Measurements from ENCODE around the gene C1QTNF9B. TPM values are rescaled to one million over a fixed set of nuclear protein-coding genes. Genes with fewer than 3 reads are reported as not detected.

The C1QTNF9B gene
- total RNA-seq, 1 donor from 2014 or later: 2.1 TPM

DNA sequence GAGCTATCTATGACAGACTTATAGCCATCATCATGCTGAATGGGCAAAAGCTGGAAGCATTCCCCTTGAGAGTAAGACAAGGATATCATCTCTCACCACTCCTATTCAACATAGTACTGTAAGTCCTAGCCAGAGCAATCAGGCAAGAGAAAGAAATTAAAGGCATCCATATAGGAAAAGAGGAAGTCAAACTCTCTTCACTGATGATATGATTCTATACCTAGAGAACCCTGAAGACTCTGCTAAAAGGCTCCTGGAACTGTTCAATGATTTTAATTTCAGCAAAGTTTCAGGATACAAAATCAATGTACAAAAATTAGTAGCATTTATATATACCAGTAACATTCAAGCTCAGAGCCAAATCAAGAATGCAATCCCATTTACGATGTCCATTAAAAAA lies 21.7 kb upstream of the C1QTNF9B start:
- intact Hi-C loops (cut with micrococcal nuclease): loop anchor here (10.0 kb wide), 1 partner anchor 126 kb away; no protein-coding TSS in a partner anchor
- no peak overlapping the region for H3K4me3 ChIP-seq
- H3K27me3 ChIP-seq (ENCODE audit: low read depth): peaks cover 44% of the 10 kb centered on the region
- H3K9me3 ChIP-seq (replicated peaks): peaks cover 5% of the 10 kb centered on the region
- no peaks in the 10 kb centered on the region for H3K36me3 ChIP-seq
- H3K27ac ChIP-seq (replicated peaks): no peak overlapping the region
- TF ChIP-seq, protein P1, sequence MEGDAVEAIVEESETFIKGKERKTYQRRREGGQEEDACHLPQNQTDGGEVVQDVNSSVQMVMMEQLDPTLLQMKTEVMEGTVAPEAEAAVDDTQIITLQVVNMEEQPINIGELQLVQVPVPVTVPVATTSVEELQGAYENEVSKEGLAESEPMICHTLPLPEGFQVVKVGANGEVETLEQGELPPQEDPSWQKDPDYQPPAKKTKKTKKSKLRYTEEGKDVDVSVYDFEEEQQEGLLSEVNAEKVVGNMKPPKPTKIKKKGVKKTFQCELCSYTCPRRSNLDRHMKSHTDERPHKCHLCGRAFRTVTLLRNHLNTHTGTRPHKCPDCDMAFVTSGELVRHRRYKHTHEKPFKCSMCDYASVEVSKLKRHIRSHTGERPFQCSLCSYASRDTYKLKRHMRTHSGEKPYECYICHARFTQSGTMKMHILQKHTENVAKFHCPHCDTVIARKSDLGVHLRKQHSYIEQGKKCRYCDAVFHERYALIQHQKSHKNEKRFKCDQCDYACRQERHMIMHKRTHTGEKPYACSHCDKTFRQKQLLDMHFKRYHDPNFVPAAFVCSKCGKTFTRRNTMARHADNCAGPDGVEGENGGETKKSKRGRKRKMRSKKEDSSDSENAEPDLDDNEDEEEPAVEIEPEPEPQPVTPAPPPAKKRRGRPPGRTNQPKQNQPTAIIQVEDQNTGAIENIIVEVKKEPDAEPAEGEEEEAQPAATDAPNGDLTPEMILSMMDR (IDR thresholded peaks at IDR 0.05; ENCODE audit: borderline replicate concordance): no peak
- H3K4me1 ChIP-seq: no peaks in the 10 kb centered on the region
- no peak for DNase-seq

DNA sequence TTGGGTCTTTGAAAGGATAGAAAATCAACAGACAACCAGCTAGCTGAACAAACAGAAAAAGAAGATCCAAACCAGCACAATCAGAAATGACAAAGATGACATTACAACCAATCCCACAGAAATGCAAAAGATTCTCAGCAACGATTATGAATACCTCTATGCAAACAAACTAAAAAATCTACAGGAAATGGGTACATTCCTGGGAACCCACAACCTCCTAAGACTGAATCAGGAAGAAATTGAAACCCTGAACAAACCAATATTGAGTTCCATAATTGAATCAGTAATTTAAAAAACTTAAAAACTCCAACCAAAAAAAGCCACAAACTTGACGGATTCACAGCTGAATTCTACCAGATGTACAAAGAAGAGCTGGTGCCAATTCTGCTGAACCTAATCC lies 20.9 kb upstream of the C1QTNF9B start:
- intact Hi-C loops (cut with micrococcal nuclease): loop anchor here (10.0 kb wide), 1 partner anchor 127 kb away; no protein-coding TSS in a partner anchor
- no peak overlapping the region for H3K27ac ChIP-seq (replicated peaks)
- no peak for DNase-seq
- no peaks in the 10 kb centered on the region for H3K36me3 ChIP-seq
- TF ChIP-seq, protein P1 (IDR thresholded peaks at IDR 0.05; ENCODE audit: borderline replicate concordance): no peak
- H3K27me3 ChIP-seq (ENCODE audit: low read depth): peaks cover 44% of the 10 kb centered on the region
- no peaks in the 10 kb centered on the region for H3K4me1 ChIP-seq
- H3K4me3 ChIP-seq: no peak overlapping the region
- peaks cover 5% of the 10 kb centered on the region for H3K9me3 ChIP-seq (replicated peaks)

DNA sequence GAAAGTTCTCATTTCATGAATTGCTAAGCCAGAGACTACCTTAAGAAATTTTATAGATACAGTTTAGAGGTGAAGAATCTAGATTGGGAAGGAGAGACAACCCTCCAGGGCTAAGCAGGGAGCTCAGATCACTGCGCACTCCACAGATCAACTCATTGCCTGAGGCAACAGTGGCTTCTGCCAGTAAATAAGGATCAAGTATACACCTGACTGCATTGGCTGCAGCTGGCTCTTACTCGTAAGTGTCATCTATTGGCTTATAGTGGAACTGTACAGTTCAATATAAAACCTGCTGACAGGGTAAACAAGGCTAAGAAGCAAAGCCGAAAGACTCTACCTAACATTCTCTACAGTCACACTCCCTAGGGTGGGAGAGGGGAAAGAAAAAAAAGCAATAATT lies 18.0 kb upstream of the C1QTNF9B start:
- intact Hi-C loops (cut with micrococcal nuclease): loop anchor here (10.0 kb wide), 1 partner anchor 129 kb away; no protein-coding TSS in a partner anchor
- Histone ChIP-seq H3K4me1 (no peaks in the 10 kb centered on the region), H3K9me3 (replicated peaks) (peaks cover 5% of the 10 kb centered on the region), H3K4me3 (no peak overlapping the region), H3K27ac (replicated peaks) (no peak overlapping the region), H3K36me3 (no peaks in the 10 kb centered on the region), H3K27me3 (ENCODE audit: low read depth) (peaks cover 44% of the 10 kb centered on the region)
- TF ChIP-seq, protein P1 (IDR thresholded peaks at IDR 0.05; ENCODE audit: borderline replicate concordance): no peak
- no peak for DNase-seq

DNA sequence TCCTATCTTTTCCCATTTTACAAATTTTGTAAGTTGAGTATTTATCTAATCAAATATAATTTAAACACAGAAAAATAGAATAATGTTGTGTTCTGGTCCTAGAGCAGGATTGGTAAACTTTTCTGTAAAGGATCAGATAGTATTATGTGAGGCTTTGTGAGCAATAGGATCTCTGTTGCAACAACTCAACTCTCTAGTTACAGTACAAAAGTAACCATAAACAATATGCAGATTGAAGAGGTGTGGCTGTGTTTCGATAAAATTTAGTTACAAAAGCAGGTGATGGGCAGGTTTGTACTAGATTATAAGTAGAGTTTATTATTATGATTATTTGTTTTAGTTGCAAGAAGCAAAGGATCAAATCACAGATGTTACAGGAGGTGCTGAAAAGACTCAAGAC lies 15.2 kb upstream of the C1QTNF9B start:
- TF ChIP-seq, protein P1 (IDR thresholded peaks at IDR 0.05; ENCODE audit: borderline replicate concordance): no peak
- no peaks in the 10 kb centered on the region for H3K4me1 ChIP-seq
- intact Hi-C loops (cut with micrococcal nuclease): loop anchor here (10.0 kb wide), 1 partner anchor 132 kb away; no protein-coding TSS in a partner anchor
- peaks cover 5% of the 10 kb centered on the region for H3K9me3 ChIP-seq (replicated peaks)
- no peak for DNase-seq
- H3K4me3 ChIP-seq: no peak overlapping the region
- H3K27me3 ChIP-seq (ENCODE audit: low read depth): peaks cover 34% of the 10 kb centered on the region
- H3K27ac ChIP-seq (replicated peaks): no peak overlapping the region
- H3K36me3 ChIP-seq: no peaks in the 10 kb centered on the region

DNA sequence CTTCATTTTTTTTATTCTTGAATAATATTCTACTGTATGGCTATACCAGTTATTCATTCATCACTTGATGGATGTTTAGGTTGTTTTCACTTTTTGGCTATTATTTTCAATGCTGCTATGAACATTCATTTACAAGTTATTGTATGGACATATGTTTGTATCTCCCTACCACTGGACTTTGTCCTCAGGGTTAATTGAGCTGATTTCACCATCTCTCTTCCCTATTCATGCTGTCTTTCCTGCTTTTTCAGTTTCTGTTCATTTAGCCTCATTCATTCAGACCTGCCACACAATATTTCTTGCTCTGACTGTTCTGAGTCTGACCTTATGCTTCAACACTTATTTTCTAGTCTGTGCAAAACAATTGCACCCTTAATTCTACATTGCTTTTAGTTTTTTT lies 12.3 kb upstream of the C1QTNF9B start:
- H3K4me1 ChIP-seq: no peaks in the 10 kb centered on the region
- no peaks in the 10 kb centered on the region for H3K9me3 ChIP-seq (replicated peaks)
- H3K4me3 ChIP-seq: no peak overlapping the region
- H3K27me3 ChIP-seq (ENCODE audit: low read depth): peaks cover 7% of the 10 kb centered on the region
- intact Hi-C loops (cut with micrococcal nuclease): loop anchor here (10.0 kb wide), 1 partner anchor 135 kb away; no protein-coding TSS in a partner anchor
- no peaks in the 10 kb centered on the region for H3K36me3 ChIP-seq
- DNase-seq: no peak
- no peak overlapping the region for H3K27ac ChIP-seq (replicated peaks)
- TF ChIP-seq, protein P1 (IDR thresholded peaks at IDR 0.05; ENCODE audit: borderline replicate concordance): no peak
